ENCODE measurements around the gene OCEL1.
A peak's percentile ranks its signal among the peaks of the same experiment; 100 is the strongest.

The OCEL1 gene

DNA sequence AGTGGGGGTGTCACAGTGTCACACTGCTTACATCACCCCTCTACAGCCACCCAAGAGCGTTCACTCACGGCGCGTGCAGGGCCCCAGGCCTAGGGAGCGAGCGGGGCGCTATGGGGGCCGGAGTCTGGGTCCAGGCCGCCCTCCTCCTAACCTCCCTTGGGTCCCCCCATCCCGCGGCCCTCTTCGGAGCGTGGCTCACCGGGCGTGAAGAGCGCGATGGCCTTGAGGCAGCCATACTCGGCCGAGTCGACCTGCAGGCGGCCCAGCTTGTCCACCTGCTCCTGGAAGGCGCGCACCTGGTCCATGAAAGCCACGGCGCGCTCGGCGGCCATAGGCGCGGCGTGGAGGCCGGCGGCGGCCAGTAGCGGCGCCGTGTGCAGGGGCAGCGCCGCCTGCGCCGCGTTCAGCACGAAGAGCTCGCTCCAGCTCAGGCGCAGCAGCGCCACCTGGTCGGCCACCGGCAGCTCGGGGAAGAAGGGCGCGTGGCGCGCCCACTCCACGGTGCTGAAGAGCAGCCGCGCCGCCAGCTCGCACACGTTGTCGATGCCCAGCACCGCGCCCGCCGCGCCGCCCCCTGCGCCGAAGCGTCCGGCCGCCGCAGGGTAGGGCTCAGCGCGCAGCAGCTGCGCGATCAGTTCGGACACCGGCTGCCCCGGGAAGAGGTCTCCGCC, 9.4 kb downstream of the OCEL1 start:
- no peak for DNase-seq (ENCODE audit: low read depth)
- peak overlapping the region; percentile 58 for H3K4me3 ChIP-seq (ENCODE audit: low read depth, low read length)
- peak; percentile 55 for TF ChIP-seq CTCF (IDR thresholded peaks at IDR 0.05; ENCODE audit: control insufficient read depth, extremely low read depth, insufficient read depth)

DNA sequence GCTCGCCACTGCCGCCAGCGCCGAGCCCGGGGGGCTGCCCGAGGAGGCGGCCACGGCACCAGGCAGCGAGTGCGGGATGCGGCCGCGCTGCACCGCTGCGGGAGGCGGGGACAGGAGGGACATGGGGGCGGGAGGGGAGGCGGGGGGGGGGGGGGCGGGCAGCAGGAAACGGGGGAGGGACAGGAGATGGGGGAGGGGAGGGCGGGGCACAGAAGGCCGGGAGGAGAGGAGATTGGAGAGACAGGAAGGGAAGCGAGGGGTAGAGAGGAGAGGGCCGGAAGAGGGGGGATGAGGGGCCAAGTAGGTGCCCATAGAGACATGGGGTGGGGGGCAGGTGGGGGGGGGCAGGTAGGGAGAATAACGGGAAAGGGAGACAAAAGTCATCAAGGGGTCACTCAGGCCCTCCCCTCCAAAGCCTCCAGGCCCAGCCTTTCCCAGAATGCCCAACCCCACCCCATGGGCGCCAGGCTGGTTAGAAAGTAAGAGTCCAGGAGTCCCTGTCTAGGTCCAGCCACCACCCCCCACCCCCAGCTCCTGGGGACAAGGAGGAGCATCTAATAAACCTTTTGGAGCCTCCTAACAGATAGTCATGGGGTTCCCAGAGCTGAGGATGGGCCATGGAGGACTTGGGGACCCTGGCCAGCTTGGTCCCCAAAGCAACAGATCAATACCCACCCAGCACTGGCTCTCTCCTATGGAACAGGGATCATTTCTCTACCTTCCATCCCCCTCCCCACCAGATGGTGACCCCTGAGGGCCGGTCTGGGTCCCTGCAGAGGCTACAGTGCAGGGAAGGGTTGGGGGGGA, 10.1 kb downstream of the OCEL1 start:
- no peak for TF ChIP-seq CTCF (IDR thresholded peaks at IDR 0.05; ENCODE audit: control insufficient read depth, extremely low read depth, insufficient read depth)
- H3K4me3 ChIP-seq (ENCODE audit: low read depth, low read length): peak overlapping the region; percentile 58
- no peak for DNase-seq (ENCODE audit: low read depth)

- TF ChIP-seq CTCF (IDR thresholded peaks at IDR 0.05; ENCODE audit: control insufficient read depth, extremely low read depth, insufficient read depth): no peak
- no peak for DNase-seq (ENCODE audit: low read depth)
- no peak overlapping the region for H3K4me3 ChIP-seq (ENCODE audit: low read depth, low read length)
Observed at GRCh38 chr19:17236811-17237543, 11.0 kb downstream of the OCEL1 start.

DNA sequence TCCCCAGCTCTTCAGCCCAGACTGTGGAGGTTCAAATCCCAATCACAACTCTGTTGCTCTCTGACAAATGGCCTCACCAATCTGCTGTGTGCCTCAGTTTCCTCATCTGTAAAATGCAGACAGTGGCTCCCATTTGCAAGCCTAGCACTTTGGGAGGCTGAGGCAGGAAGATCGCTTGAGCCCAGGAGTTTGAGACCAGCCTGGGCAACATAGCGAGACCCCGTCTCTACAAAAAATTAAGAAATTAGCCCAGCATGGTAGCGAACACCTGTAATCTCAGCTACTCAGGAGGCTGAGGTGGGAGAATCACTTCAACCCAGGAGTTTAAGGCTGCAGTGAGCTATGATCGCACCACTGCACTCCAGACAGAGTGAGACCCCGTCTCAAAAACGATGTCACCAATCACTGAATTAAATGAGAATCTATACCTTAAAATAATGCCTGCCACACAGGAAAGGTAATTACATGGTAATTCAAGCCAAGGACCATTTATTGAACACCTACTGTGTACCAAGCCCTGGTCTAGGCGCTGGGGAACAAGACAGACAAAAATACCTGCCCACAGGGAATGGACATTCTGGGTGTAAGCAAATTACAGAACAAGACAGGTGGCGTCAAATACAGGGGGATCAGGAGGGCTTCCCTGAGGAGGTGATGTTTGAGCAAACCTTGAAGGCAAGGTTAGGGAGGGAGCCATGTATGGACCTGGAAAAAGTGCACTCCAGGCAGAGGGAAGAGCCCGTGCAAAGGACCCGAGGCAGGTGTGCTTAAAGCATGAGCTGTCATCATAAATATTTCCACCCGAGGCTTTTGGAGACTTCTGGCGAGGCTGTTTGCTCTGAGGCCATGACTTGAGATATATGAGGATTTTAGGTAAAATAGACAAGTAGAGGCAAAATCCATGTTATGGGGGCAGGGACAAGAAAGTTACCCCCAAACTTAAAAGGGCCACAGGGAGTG, 12.0 kb downstream of the OCEL1 start:
- TF ChIP-seq CTCF (IDR thresholded peaks at IDR 0.05; ENCODE audit: control insufficient read depth, extremely low read depth, insufficient read depth): no peak
- H3K4me3 ChIP-seq (ENCODE audit: low read depth, low read length): no peak overlapping the region
- no peak for DNase-seq (ENCODE audit: low read depth)

- TF ChIP-seq CTCF (IDR thresholded peaks at IDR 0.05; ENCODE audit: control insufficient read depth, extremely low read depth, insufficient read depth): no peak
- H3K4me3 ChIP-seq (ENCODE audit: low read depth, low read length): peak overlapping the region; percentile 17
- peak; percentile 38 for DNase-seq (ENCODE audit: low read depth)
Observed at GRCh38 chr19:17240062-17240752, 14.2 kb downstream of the OCEL1 start.
